Liver (tissue), 9 donors: Measurements from ENCODE around the gene TCTN2. TPM values are rescaled to one million over a fixed set of nuclear protein-coding genes. Genes with fewer than 3 reads are reported as not detected.

Source experiments
- DNase-seq: peaks from one replicate; pipeline ENCODE4 v3.0.0-alpha.2; 2017; ENCODE audit warnings: low spot score
- H3K27ac ChIP-seq, 2 donors: one replicate each; pipeline ENCODE4 v1.7.0; 2013; ENCODE audit warnings: inconsistent platforms in 2 of 2, low read length in 2 of 2, control low read depth in 1 of 2, low read depth in 1 of 2, mild to moderate bottlenecking in 1 of 2
- H3K27me3 ChIP-seq, 4 donors: one replicate each; pipeline versions ENCODE4 v1.6.1 to v1.7.0; 2013; ENCODE audit warnings: low read length in 3 of 4, inconsistent platforms in 1 of 4, mild to moderate bottlenecking in 1 of 4, moderate library complexity in 1 of 4; ENCODE audit not compliant: control insufficient read depth in 4 of 4, insufficient read depth in 4 of 4
- H3K36me3 ChIP-seq, 4 donors: one replicate each; pipeline versions ENCODE4 v1.6.1 to v1.7.0; 2013; ENCODE audit warnings: low read length in 3 of 4, mild to moderate bottlenecking in 3 of 4, low read depth in 1 of 4, moderate library complexity in 1 of 4; ENCODE audit not compliant: control insufficient read depth in 4 of 4, insufficient read depth in 3 of 4
- H3K4me1 ChIP-seq, 4 donors: one replicate each; pipeline versions ENCODE4 v1.6.1 to v1.7.0; 2013; ENCODE audit warnings: low read length in 3 of 4, mild to moderate bottlenecking in 3 of 4, moderate library complexity in 1 of 4; ENCODE audit not compliant: control insufficient read depth in 4 of 4, insufficient read depth in 4 of 4
- H3K4me3 ChIP-seq, 3 donors: one replicate each; pipeline versions ENCODE4 v1.6.1 to v1.7.0; 2013; ENCODE audit warnings: low read length in 3 of 3, control low read depth in 1 of 3, low read depth in 1 of 3, mild to moderate bottlenecking in 1 of 3
- H3K9ac ChIP-seq, 2 donors: one replicate each; pipeline ENCODE4 v1.7.0; 2013; ENCODE audit warnings: low read length in 2 of 2, mild to moderate bottlenecking in 2 of 2, moderate library complexity in 2 of 2, control low read depth in 1 of 2, low read depth in 1 of 2
- H3K9me3 ChIP-seq, 4 donors: one replicate each; pipeline versions ENCODE4 v1.6.1 to v1.7.0; 2013; ENCODE audit warnings: low read length in 3 of 4; ENCODE audit not compliant: control insufficient read depth in 4 of 4
- CTCF ChIP-seq: fragments of 150-350 bp; IDR thresholded peaks from 2 replicates; pipeline ENCODE4 v1.5.1; 2017; ENCODE audit warnings: improper control_type of control experiment, low read depth, low read length; ENCODE audit not compliant: missing input control
- GABPA ChIP-seq, 2 donors: IDR thresholded peaks in 1 of 2; conservative IDR thresholded peaks in 1 of 2; 2 replicates each; pipeline ENCODE4 v1.6.1; 2016; ENCODE audit warnings: antibody characterized with exemption in 2 of 2, mild to moderate bottlenecking in 1 of 2, moderate library complexity in 1 of 2
- HNF4A ChIP-seq, 2 donors: conservative IDR thresholded peaks; 2 replicates each; pipeline ENCODE4 v1.6.1; 2016; ENCODE audit warnings: antibody characterized with exemption in 2 of 2, mild to moderate bottlenecking in 2 of 2
- HNF4G ChIP-seq: IDR thresholded peaks from 2 replicates; pipeline ENCODE4 v1.6.1; 2016; ENCODE audit warnings: antibody characterized with exemption
- JUND ChIP-seq, 2 donors: IDR thresholded peaks; 2 replicates each; pipeline ENCODE4 v1.6.1; 2016; ENCODE audit warnings: antibody characterized with exemption in 2 of 2
- MAX ChIP-seq: IDR thresholded peaks from 2 replicates; pipeline ENCODE4 v1.6.1; 2016; ENCODE audit warnings: antibody characterized with exemption
- RAD21 ChIP-seq, 2 donors: IDR thresholded peaks; 2 replicates each; pipeline ENCODE4 v1.6.1; 2016; ENCODE audit warnings: antibody characterized with exemption in 2 of 2, mild to moderate bottlenecking in 2 of 2
- RXRA ChIP-seq, 2 donors: IDR thresholded peaks; 2 replicates each; pipeline ENCODE4 v1.6.1; 2017 to 2018; ENCODE audit warnings: antibody characterized with exemption in 2 of 2, mild to moderate bottlenecking in 1 of 2
- SP1 ChIP-seq: IDR thresholded peaks from 2 replicates; pipeline ENCODE4 v1.6.1; 2018; ENCODE audit warnings: antibody characterized with exemption, mild to moderate bottlenecking
- TAF1 ChIP-seq: conservative IDR thresholded peaks from 2 replicates; pipeline ENCODE4 v1.6.1; 2016; ENCODE audit warnings: antibody characterized with exemption, mild to moderate bottlenecking
- YY1 ChIP-seq: IDR thresholded peaks from 2 replicates; pipeline ENCODE4 v1.6.1; 2016; ENCODE audit warnings: antibody characterized with exemption, mild to moderate bottlenecking
- WGBS: extraction: QIAGEN DNeasy Blood & Tissue Kit; methylation state at CpG from one replicate; pipeline ENCODE4 v1.1.7; 2013; 5-methylcytosine and 5-hydroxymethylcytosine counted together
- polyA plus RNA-seq, 2 donors: library from polyadenylated mRNA; stranded (reverse) in 1 of 2; unstranded in 1 of 2; fragments of 200-250 nt in 1 of 2; fragments of >200 nt in 1 of 2; fragmentation: Nextera tagmentation in 1 of 2; extraction: Ambion mirVana in 1 of 2; gene quantifications; one replicate each; pipeline versions ENCODE4 v1.2.1 to v1.2.3, GENCODE V29; 2013 to 2015
- total RNA-seq, 2 donors: library from RNA; depleted of rRNA; stranded (reverse); fragments of >200 nt; gene quantifications; one replicate each; pipeline ENCODE4 v1.2.3, GENCODE V29; 2014
- TF ChIP-seq, protein P1 (sequence below): IDR thresholded peaks from 2 replicates; pipeline ENCODE4 v1.6.1; 2016; ENCODE audit warnings: antibody characterized with exemption
- TF ChIP-seq, protein P2 (sequence below): IDR thresholded peaks from 2 replicates; pipeline ENCODE4 v1.6.1; 2016; ENCODE audit warnings: antibody characterized with exemption
- TF ChIP-seq, protein P3 (sequence below): IDR thresholded peaks from 2 replicates; pipeline ENCODE4 v1.6.1; 2016; ENCODE audit warnings: antibody characterized with exemption, mild to moderate bottlenecking
- donor health status: healthy.
- donor health status: healthy.
- donor health status: healthy.
- donor health status: healthy.
- donor health status: healthy.

The TCTN2 gene
- total and polyA plus RNA-seq, 4 donors, result 0.38 to 1.9 (median 1.2) TPM

DNA sequence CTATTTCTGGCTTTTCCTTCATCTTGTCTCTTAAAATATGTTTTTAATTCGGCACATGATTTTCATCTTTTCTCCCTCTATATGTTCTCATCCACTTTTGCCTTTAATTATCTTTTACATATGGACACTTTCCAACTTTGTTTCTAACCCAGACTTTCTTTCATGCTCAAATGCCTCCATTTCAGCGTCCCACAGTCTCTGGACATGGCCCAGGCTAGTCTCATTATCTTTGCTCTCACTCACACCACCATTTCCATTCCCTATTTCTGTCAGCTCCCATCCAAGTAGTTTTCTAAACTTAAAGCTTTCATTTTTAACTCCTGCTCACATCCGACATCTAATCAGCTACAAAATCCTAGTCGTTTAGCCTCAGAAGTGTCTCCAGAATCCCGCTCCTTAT is 22.5 kb upstream of the TCTN2 start:
- H3K4me1 ChIP-seq, result no peaks in the 10 kb centered on the region
- H3K9ac ChIP-seq, result no peak overlapping the region
- H3K27ac ChIP-seq, result no peak overlapping the region
- H3K4me3 ChIP-seq, result no peak overlapping the region
- no peaks in the 10 kb centered on the region for H3K27me3 ChIP-seq
- WGBS, result 96% methylated on average over 5 of the region's 5 CpGs
- TF ChIP-seq MAX (no peak), HNF4G (no peak), HNF4A (conservative IDR thresholded peaks at IDR 0.05) (no peak), GABPA (IDR thresholded peaks at IDR 0.05 in 1 of 2, conservative IDR thresholded peaks at IDR 0.05 in 1 of 2) (no peak)
- TF ChIP-seq, protein P1, sequence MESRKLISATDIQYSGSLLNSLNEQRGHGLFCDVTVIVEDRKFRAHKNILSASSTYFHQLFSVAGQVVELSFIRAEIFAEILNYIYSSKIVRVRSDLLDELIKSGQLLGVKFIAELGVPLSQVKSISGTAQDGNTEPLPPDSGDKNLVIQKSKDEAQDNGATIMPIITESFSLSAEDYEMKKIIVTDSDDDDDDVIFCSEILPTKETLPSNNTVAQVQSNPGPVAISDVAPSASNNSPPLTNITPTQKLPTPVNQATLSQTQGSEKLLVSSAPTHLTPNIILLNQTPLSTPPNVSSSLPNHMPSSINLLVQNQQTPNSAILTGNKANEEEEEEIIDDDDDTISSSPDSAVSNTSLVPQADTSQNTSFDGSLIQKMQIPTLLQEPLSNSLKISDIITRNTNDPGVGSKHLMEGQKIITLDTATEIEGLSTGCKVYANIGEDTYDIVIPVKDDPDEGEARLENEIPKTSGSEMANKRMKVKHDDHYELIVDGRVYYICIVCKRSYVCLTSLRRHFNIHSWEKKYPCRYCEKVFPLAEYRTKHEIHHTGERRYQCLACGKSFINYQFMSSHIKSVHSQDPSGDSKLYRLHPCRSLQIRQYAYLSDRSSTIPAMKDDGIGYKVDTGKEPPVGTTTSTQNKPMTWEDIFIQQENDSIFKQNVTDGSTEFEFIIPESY, result no peak
- DNase-seq, result no peak
- no peaks in the 10 kb centered on the region for H3K9me3 ChIP-seq
- peaks cover 6 to 46% (median 20%) of the 10 kb centered on the region in 4 donors for H3K36me3 ChIP-seq

DNA sequence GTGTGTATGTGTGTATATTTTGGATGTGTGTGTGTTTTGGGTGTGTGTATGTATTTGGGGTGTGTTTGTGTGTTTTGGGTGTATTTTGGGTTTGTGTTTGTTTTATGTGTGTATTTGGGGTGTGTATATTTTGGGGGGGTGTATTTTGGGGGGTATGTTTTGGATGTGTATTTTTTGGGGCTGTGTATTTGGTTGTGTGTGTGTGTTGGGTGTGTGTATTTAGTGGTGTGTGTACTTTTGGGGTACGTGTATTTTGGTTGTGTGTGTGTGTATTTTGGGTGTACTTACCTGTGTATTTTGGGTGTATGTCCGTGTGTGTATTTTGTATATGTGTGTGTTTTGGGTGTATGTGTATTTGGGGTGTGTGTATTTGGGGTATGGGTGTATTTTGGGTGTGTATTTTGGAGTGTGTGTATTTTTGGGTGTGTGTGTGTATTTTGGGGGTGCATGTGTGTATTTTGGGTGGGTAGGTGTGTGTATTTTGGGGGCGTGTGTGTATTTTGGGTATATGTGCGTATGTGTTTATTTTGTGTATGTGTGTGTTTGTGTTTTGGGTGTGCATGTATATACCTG is 16.7 kb upstream of the TCTN2 start:
- H3K4me3 ChIP-seq, result no peak overlapping the region
- no peak for DNase-seq
- H3K27me3 ChIP-seq, result no peaks in the 10 kb centered on the region
- WGBS, result 86% methylated on average over 4 of the region's 4 CpGs
- H3K9me3 ChIP-seq, result no peaks in the 10 kb centered on the region
- H3K27ac ChIP-seq, result no peak overlapping the region
- TF ChIP-seq, protein P1, result no peak
- TF ChIP-seq HNF4A (conservative IDR thresholded peaks at IDR 0.05) (no peak), RXRA (IDR thresholded peaks at IDR 0.05) (no peak), RAD21 (IDR thresholded peaks at IDR 0.05) (no peak), TAF1 (no peak), SP1 (no peak), YY1 (no peak)
- TF ChIP-seq, protein P2, sequence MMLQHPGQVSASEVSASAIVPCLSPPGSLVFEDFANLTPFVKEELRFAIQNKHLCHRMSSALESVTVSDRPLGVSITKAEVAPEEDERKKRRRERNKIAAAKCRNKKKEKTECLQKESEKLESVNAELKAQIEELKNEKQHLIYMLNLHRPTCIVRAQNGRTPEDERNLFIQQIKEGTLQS, result no peak
- no peaks in the 10 kb centered on the region for H3K4me1 ChIP-seq
- H3K36me3 ChIP-seq, result peaks cover 4 to 42% (median 17%) of the 10 kb centered on the region in 4 donors
- H3K9ac ChIP-seq, result no peak overlapping the region

- Histone ChIP-seq H3K9me3 (no peaks in the 10 kb centered on the region), H3K27me3 (no peaks in the 10 kb centered on the region), H3K9ac (no peak overlapping the region), H3K27ac (no peak overlapping the region), H3K4me3 (no peak overlapping the region), H3K4me1 (no peaks in the 10 kb centered on the region), H3K36me3 (peaks cover 4 to 45% (median 21%) of the 10 kb centered on the region in 4 donors)
- WGBS, result 87% methylated on average over 5 of the region's 5 CpGs
- DNase-seq, result no peak
- TF ChIP-seq, protein P3, sequence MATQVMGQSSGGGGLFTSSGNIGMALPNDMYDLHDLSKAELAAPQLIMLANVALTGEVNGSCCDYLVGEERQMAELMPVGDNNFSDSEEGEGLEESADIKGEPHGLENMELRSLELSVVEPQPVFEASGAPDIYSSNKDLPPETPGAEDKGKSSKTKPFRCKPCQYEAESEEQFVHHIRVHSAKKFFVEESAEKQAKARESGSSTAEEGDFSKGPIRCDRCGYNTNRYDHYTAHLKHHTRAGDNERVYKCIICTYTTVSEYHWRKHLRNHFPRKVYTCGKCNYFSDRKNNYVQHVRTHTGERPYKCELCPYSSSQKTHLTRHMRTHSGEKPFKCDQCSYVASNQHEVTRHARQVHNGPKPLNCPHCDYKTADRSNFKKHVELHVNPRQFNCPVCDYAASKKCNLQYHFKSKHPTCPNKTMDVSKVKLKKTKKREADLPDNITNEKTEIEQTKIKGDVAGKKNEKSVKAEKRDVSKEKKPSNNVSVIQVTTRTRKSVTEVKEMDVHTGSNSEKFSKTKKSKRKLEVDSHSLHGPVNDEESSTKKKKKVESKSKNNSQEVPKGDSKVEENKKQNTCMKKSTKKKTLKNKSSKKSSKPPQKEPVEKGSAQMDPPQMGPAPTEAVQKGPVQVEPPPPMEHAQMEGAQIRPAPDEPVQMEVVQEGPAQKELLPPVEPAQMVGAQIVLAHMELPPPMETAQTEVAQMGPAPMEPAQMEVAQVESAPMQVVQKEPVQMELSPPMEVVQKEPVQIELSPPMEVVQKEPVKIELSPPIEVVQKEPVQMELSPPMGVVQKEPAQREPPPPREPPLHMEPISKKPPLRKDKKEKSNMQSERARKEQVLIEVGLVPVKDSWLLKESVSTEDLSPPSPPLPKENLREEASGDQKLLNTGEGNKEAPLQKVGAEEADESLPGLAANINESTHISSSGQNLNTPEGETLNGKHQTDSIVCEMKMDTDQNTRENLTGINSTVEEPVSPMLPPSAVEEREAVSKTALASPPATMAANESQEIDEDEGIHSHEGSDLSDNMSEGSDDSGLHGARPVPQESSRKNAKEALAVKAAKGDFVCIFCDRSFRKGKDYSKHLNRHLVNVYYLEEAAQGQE, result no peak
- TF ChIP-seq SP1 (no peak), TAF1 (no peak), RXRA (IDR thresholded peaks at IDR 0.05) (no peak), HNF4G (no peak), MAX (no peak), GABPA (IDR thresholded peaks at IDR 0.05 in 1 of 2, conservative IDR thresholded peaks at IDR 0.05 in 1 of 2) (no peak), HNF4A (conservative IDR thresholded peaks at IDR 0.05) (no peak), JUND (IDR thresholded peaks at IDR 0.05) (no peak), CTCF (no peak)
- TF ChIP-seq, protein P2, result no peak
Measured at GRCh38 chr12:123655420-123655819, 15.5 kb upstream of the TCTN2 start.
